K562 (cell line): ENCODE results near the gene DBP. TPM values are rescaled to one million over a fixed set of nuclear protein-coding genes. Genes with fewer than 3 reads are reported as not detected.

Experiments
- BCL6 ChIP-seq: fragments of 250-450 bp; sonication (Bioruptor Pico); IDR thresholded peaks from 2 replicates; pipeline ENCODE4 v1.4.0; 2020
- BRF1 ChIP-seq: IDR thresholded peaks from 3 replicates; pipeline ENCODE4 v1.6.1; 2011; ENCODE audit warnings: borderline replicate concordance, mild to moderate bottlenecking; ENCODE audit not compliant: insufficient read length; ENCODE audit errors: extremely low read depth
- FUS ChIP-seq: fragments of 200-400 bp; formaldehyde crosslinking; optimal IDR thresholded peaks from 2 replicates; pipeline ENCODE3; 2017; ENCODE audit warnings: low read depth, low read length
- IRF2 ChIP-seq: sonication (generic); formaldehyde crosslinking; IDR thresholded peaks from 2 replicates; pipeline ENCODE4 v1.8.1; 2022; ENCODE audit warnings: mild to moderate bottlenecking, missing genetic modification reagents
- L3MBTL2 ChIP-seq: fragments of 450-650 bp; IDR thresholded peaks from 2 replicates; pipeline ENCODE4 v1.6.1; 2016; ENCODE audit warnings: mild to moderate bottlenecking, moderate library complexity
- MCM3 ChIP-seq: fragments of 450-650 bp; IDR thresholded peaks from 2 replicates; pipeline ENCODE4 v1.6.1; 2016
- NCOR1 ChIP-seq: fragments of 450-650 bp; IDR thresholded peaks from 2 replicates; pipeline ENCODE4 v1.6.1; 2016; ENCODE audit warnings: mild to moderate bottlenecking, moderate library complexity
- PHB2 ChIP-seq: fragments of 450-650 bp; IDR thresholded peaks from 2 replicates; pipeline ENCODE4 v1.6.1; 2017; ENCODE audit warnings: low read depth
- PHF20 ChIP-seq: fragments of 450-650 bp; IDR thresholded peaks from 2 replicates; pipeline ENCODE4 v1.6.1; 2018; ENCODE audit not compliant: partially characterized antibody
- PPARD ChIP-seq: fragments of 250-450 bp; sonication (Bioruptor Pico); IDR thresholded peaks from 2 replicates; pipeline ENCODE4 v1.8.0; 2022; ENCODE audit warnings: inconsistent platforms, mild to moderate bottlenecking, moderate library complexity
- PRMT5 ChIP-seq: sonication (generic); formaldehyde crosslinking; IDR thresholded peaks from 2 replicates; pipeline ENCODE4 v1.5.0; 2020; ENCODE audit warnings: missing genetic modification reagents
- SETDB1 ChIP-seq: IDR thresholded peaks from one replicate; pipeline ENCODE4 v1.6.1; 2012; ENCODE audit warnings: low read length, control low read depth, inconsistent platforms
- XRCC5 ChIP-seq: fragments of 200-400 bp; formaldehyde crosslinking; IDR thresholded peaks from 2 replicates; pipeline ENCODE4 v1.6.1; 2017; ENCODE audit warnings: low read depth, mild to moderate bottlenecking, low read length
- ZNF146 ChIP-seq: IDR thresholded peaks from one replicate; pipeline ENCODE4 v1.6.1; 2018; ENCODE audit warnings: missing compliant biosample characterization; ENCODE audit not compliant: unreplicated experiment
- ZNF431 ChIP-seq: sonication (generic); formaldehyde crosslinking; IDR thresholded peaks from 2 replicates; pipeline ENCODE4 v1.8.0; 2022; ENCODE audit warnings: mild to moderate bottlenecking, missing genetic modification reagents
- polyA plus RNA-seq, 8 experiments: library from polyadenylated mRNA; depleted of rRNA in 4 of 8; stranded (reverse) in 5 of 8; unstranded in 3 of 8; fragments of >200 nt; fragmentation: Nextera tagmentation in 2 of 8; fragmentation: Illumina TruSeq in 1 of 8; extraction: Ambion mirVana in 2 of 8; extraction: Trizol in 1 of 8; gene quantifications; 2 replicates each; pipeline versions ENCODE4 v1.2.1 to v1.2.3, GENCODE V29; 2011 to 2014; ENCODE audit warnings: inconsistent platforms in 1 of 8, missing spikeins in 1 of 8
- total RNA-seq, 7 experiments: library from RNA; depleted of rRNA in 6 of 7; stranded (reverse); fragments of >200 nt in 6 of 7; fragmentation: Illumina TruSeq in 2 of 7; extraction: Trizol in 2 of 7; gene quantifications; 2 replicates each; pipeline versions ENCODE4 v1.2.1 to v1.2.3, GENCODE V29; 2011 to 2021; ENCODE audit warnings: low replicate concordance in 1 of 7
- TF ChIP-seq, protein P1 (sequence below), 3 experiments: fragments of 200-800 bp in 1 of 3; fragments of 250-450 bp in 1 of 3; fragments of 450-650 bp in 1 of 3; sonication (Bioruptor Pico) in 1 of 3; sonication (Bioruptor generic) in 1 of 3; formaldehyde crosslinking in 1 of 3; IDR thresholded peaks; 2 replicates each; pipeline versions ENCODE4 v1.6.1 to v1.8.0; 2016 to 2022; ENCODE audit warnings: mild to moderate bottlenecking in 2 of 3, missing genetic modification characterization in 2 of 3, missing compliant biosample characterization in 1 of 3, moderate library complexity in 1 of 3
- TF ChIP-seq, protein P2 (sequence below): sonication (generic); formaldehyde crosslinking; IDR thresholded peaks from 2 replicates; pipeline ENCODE4 v1.9.0; 2022; ENCODE audit warnings: mild to moderate bottlenecking, missing genetic modification reagents
- TF ChIP-seq, protein P3 (sequence below): fragments of 450-650 bp; IDR thresholded peaks from 2 replicates; pipeline ENCODE4 v1.6.1; 2018; ENCODE audit not compliant: partially characterized antibody
- TF ChIP-seq, protein P4 (sequence below): fragments of 250-450 bp; sonication (Bioruptor Pico); IDR thresholded peaks from 2 replicates; pipeline ENCODE4 v1.8.0; 2022; ENCODE audit warnings: inconsistent platforms, mild to moderate bottlenecking, moderate library complexity, borderline replicate concordance
- TF ChIP-seq, protein P5 (sequence below): fragments of 450-650 bp; formaldehyde crosslinking; conservative IDR thresholded peaks from 2 replicates; pipeline ENCODE4 v1.4.0; 2022; ENCODE audit warnings: mild to moderate bottlenecking, missing genetic modification characterization

The DBP gene
- total and polyA plus RNA-seq, 9 of the 15 experiments (the other 6 are each of a cell fraction or from before 2014, with no cell fraction given) = 0.25 to 5.5 (median 1.8) TPM

DNA sequence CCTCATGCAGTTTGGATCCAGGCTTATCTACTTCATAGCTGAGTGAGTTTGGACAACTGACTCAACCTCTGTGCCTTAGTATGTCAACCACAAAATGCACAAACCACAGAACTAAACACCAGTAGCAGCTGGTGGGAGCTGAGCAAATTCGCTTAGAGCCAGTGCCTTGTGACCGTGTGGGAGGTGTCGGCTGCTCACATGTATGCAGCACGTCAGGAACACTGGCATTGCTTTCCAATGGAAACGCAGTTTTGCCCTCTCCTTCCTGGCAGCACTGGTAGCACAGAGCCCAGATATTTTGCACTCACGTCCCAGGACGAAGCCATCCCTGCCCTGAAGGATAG lies 43.9 kb upstream of the DBP start (continued):
- TF ChIP-seq, protein P1, sequence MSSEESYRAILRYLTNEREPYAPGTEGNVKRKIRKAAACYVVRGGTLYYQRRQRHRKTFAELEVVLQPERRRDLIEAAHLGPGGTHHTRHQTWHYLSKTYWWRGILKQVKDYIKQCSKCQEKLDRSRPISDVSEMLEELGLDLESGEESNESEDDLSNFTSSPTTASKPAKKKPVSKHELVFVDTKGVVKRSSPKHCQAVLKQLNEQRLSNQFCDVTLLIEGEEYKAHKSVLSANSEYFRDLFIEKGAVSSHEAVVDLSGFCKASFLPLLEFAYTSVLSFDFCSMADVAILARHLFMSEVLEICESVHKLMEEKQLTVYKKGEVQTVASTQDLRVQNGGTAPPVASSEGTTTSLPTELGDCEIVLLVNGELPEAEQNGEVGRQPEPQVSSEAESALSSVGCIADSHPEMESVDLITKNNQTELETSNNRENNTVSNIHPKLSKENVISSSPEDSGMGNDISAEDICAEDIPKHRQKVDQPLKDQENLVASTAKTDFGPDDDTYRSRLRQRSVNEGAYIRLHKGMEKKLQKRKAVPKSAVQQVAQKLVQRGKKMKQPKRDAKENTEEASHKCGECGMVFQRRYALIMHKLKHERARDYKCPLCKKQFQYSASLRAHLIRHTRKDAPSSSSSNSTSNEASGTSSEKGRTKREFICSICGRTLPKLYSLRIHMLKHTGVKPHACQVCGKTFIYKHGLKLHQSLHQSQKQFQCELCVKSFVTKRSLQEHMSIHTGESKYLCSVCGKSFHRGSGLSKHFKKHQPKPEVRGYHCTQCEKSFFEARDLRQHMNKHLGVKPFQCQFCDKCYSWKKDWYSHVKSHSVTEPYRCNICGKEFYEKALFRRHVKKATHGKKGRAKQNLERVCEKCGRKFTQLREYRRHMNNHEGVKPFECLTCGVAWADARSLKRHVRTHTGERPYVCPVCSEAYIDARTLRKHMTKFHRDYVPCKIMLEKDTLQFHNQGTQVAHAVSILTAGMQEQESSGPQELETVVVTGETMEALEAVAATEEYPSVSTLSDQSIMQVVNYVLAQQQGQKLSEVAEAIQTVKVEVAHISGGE (CRISPR knock-in tag; IDR thresholded peaks at IDR 0.05) = 0 out of 6 replicates have a peak, but pooled peaks of 1 of the 3 experiments have one; percentile 26
- TF ChIP-seq FUS = no peak
- no peak for TF ChIP-seq IRF2
- TF ChIP-seq NCOR1 = no peak
- no peak for TF ChIP-seq ZNF146 (CRISPR knock-in tag)
- peak; percentile 48 for TF ChIP-seq SETDB1
- TF ChIP-seq, protein P2, sequence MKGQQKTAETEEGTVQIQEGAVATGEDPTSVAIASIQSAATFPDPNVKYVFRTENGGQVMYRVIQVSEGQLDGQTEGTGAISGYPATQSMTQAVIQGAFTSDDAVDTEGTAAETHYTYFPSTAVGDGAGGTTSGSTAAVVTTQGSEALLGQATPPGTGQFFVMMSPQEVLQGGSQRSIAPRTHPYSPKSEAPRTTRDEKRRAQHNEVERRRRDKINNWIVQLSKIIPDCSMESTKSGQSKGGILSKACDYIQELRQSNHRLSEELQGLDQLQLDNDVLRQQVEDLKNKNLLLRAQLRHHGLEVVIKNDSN (CRISPR knock-in tag) = peak; percentile 74
- TF ChIP-seq, protein P3, sequence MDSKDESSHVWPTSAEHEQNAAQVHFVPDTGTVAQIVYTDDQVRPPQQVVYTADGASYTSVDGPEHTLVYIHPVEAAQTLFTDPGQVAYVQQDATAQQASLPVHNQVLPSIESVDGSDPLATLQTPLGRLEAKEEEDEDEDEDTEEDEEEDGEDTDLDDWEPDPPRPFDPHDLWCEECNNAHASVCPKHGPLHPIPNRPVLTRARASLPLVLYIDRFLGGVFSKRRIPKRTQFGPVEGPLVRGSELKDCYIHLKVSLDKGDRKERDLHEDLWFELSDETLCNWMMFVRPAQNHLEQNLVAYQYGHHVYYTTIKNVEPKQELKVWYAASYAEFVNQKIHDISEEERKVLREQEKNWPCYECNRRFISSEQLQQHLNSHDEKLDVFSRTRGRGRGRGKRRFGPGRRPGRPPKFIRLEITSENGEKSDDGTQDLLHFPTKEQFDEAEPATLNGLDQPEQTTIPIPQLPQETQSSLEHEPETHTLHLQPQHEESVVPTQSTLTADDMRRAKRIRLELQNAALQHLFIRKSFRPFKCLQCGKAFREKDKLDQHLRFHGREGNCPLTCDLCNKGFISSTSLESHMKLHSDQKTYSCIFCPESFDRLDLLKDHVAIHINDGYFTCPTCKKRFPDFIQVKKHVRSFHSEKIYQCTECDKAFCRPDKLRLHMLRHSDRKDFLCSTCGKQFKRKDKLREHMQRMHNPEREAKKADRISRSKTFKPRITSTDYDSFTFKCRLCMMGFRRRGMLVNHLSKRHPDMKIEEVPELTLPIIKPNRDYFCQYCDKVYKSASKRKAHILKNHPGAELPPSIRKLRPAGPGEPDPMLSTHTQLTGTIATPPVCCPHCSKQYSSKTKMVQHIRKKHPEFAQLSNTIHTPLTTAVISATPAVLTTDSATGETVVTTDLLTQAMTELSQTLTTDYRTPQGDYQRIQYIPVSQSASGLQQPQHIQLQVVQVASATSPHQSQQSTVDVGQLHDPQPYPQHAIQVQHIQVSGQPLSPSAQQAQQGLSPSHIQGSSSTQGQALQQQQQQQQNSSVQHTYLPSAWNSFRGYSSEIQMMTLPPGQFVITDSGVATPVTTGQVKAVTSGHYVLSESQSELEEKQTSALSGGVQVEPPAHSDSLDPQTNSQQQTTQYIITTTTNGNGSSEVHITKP = no peak
- TF ChIP-seq PRMT5 (CRISPR knock-in tag) = no peak
- no peak for TF ChIP-seq MCM3
- no peak for TF ChIP-seq BRF1
- TF ChIP-seq, protein P4, sequence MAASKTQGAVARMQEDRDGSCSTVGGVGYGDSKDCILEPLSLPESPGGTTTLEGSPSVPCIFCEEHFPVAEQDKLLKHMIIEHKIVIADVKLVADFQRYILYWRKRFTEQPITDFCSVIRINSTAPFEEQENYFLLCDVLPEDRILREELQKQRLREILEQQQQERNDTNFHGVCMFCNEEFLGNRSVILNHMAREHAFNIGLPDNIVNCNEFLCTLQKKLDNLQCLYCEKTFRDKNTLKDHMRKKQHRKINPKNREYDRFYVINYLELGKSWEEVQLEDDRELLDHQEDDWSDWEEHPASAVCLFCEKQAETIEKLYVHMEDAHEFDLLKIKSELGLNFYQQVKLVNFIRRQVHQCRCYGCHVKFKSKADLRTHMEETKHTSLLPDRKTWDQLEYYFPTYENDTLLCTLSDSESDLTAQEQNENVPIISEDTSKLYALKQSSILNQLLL (CRISPR knock-in tag) = no peak
- no peak for TF ChIP-seq XRCC5
- no peak for TF ChIP-seq PPARD (CRISPR knock-in tag)
- no peak for TF ChIP-seq PHF20
- no peak for TF ChIP-seq ZNF431
- TF ChIP-seq, protein P5, sequence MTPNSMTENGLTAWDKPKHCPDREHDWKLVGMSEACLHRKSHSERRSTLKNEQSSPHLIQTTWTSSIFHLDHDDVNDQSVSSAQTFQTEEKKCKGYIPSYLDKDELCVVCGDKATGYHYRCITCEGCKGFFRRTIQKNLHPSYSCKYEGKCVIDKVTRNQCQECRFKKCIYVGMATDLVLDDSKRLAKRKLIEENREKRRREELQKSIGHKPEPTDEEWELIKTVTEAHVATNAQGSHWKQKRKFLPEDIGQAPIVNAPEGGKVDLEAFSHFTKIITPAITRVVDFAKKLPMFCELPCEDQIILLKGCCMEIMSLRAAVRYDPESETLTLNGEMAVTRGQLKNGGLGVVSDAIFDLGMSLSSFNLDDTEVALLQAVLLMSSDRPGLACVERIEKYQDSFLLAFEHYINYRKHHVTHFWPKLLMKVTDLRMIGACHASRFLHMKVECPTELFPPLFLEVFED (CRISPR knock-in tag) = no peak
- no peak for TF ChIP-seq BCL6 (CRISPR knock-in tag)
- TF ChIP-seq L3MBTL2 = peak; percentile 61
- TF ChIP-seq PHB2 = no peak
